Activated naive CD4-positive, alpha-beta T cell treated with anti-CD3 and anti-CD28 coated beads for 36 hours (primary cell): Measurements from ENCODE around the gene KLRF2. TPM values are rescaled to one million over a fixed set of nuclear protein-coding genes. Genes with fewer than 3 reads are reported as not detected.
A peak's percentile ranks its signal among the peaks of the same experiment; 100 is the strongest.
"Not testable (repeated sequence)": the region's sequence is repeated elsewhere in the genome, so short reads cannot be mapped to it uniquely, and the experiment has no call there.

Experiments used
- CTCF ChIA-PET: fragments of 350-600 bp; sonication (Branson Sonifier 250); formaldehyde crosslinking; loops from one replicate; lab custom pipeline; 2021; ENCODE audit warnings: antibody characterized with exemption; lab: Charles Lee
- DNase-seq: peaks from one replicate; pipeline ENCODE4 v3.0.0-alpha.2; 2020
- H3K27ac Mint-ChIP-seq: one replicate; pipeline ENCODE4 v1.8.0; 2021; ENCODE audit warnings: mild to moderate bottlenecking, mixed read lengths
- H3K27me3 Mint-ChIP-seq: one replicate; pipeline ENCODE4 v1.8.0; 2021; ENCODE audit warnings: low read depth, mixed read lengths
- H3K36me3 Mint-ChIP-seq: one replicate; pipeline ENCODE4 v1.8.0; 2021; ENCODE audit warnings: low read depth, mixed read lengths
- H3K4me1 Mint-ChIP-seq: one replicate; pipeline ENCODE4 v1.8.0; 2021; ENCODE audit warnings: low read depth, mixed read lengths
- H3K4me3 Mint-ChIP-seq: one replicate; pipeline ENCODE4 v1.8.0; 2021; ENCODE audit warnings: mild to moderate bottlenecking, moderate library complexity, mixed read lengths
- H3K9me3 Mint-ChIP-seq: one replicate; pipeline ENCODE4 v1.8.0; 2021; ENCODE audit warnings: mixed read lengths
- intact Hi-C: fragments of 100-400 bp; cut with micrococcal nuclease; formaldehyde crosslinking; loops from one replicate; pipeline ENCODE4 v1.15.1; 2023
- total RNA-seq, 2 experiments: library from RNA; stranded (reverse); gene quantifications; one replicate each; pipeline ENCODE4 v1.2.3, GENCODE V29; 2021

The KLRF2 gene
- total RNA-seq, 2 experiments from 2014 or later, result not detected

- Mint-ChIP-seq H3K27me3 (no peaks in the 10 kb centered on the region), H3K4me1 (peaks cover 33% of the 10 kb centered on the region), H3K4me3 (peak overlapping the region; percentile 91), H3K27ac (peak overlapping the region; percentile 98), H3K9me3 (peaks cover 7% of the 10 kb centered on the region), H3K36me3 (peaks cover 19% of the 10 kb centered on the region)
- CTCF ChIA-PET, result interaction anchor here (0.5 to 2.4 kb wide), 6 partner anchors 12 to 125 kb away, joined by 3 to 7 read pairs (median 3); partner anchors contain the start of gene CD69
- intact Hi-C loops, result loop anchor here (2.0 to 10.0 kb wide), 8 partner anchors 56 to 1786 kb away; partner anchors contain the start of gene MAGOHB
- DNase-seq, result no peak
Measured at GRCh38 chr12:9868311-9868801, 12.9 kb upstream of the KLRF2 start.

GRCh38 chr12:9868951-9869306 lies 12.4 kb upstream of the KLRF2 start:
- Mint-ChIP-seq H3K4me1 (peaks cover 27% of the 10 kb centered on the region), H3K4me3 (peak overlapping the region; percentile 91)
- CTCF ChIA-PET, result interaction anchor here (0.6 to 1.1 kb wide), 3 partner anchors 55 to 175 kb away, joined by 3 to 4 read pairs (median 4); no protein-coding TSS in a partner anchor

GRCh38 chr12:9869307-9870161 lies 11.8 kb upstream of the KLRF2 start, which contains the start of gene CLEC2B:
Gene CLEC2B (minus strand): TSS chr12:9869354.
- H3K36me3 Mint-ChIP-seq, result peaks cover 9% of the 10 kb centered on the region
- H3K27ac Mint-ChIP-seq, result peak within 1 kb of the TSS; percentile 98
- CTCF ChIA-PET, result interaction anchor here (0.6 to 1.1 kb wide), 3 partner anchors 56 to 176 kb away, joined by 3 to 4 read pairs (median 4); no protein-coding TSS in a partner anchor
- H3K4me3 Mint-ChIP-seq, result peak within 1 kb of the TSS; percentile 91
- intact Hi-C loops, result loop anchor here (1.0 to 10.0 kb wide), 15 partner anchors 37 to 1785 kb away; partner anchors contain the start of gene MAGOHB
- no peaks in the 10 kb centered on the region for H3K27me3 Mint-ChIP-seq
- H3K4me1 Mint-ChIP-seq, result peaks cover 22% of the 10 kb centered on the region
- peak; percentile 37 for DNase-seq
- no peaks in the 10 kb centered on the region for H3K9me3 Mint-ChIP-seq

More at GRCh38 chr12:9868951-9869306, 12.4 kb upstream of the KLRF2 start:
- H3K27me3 Mint-ChIP-seq, result no peaks in the 10 kb centered on the region
- H3K27ac Mint-ChIP-seq, result peak overlapping the region; percentile 98
- peaks cover 2% of the 10 kb centered on the region for H3K9me3 Mint-ChIP-seq
- no peak for DNase-seq
- intact Hi-C loops, result loop anchor here (1.0 to 10.0 kb wide), 15 partner anchors 37 to 1786 kb away; partner anchors contain the start of gene MAGOHB
- peaks cover 13% of the 10 kb centered on the region for H3K36me3 Mint-ChIP-seq

- H3K4me3 Mint-ChIP-seq, result peak overlapping the region; percentile 91
- peaks cover 19% of the 10 kb centered on the region for H3K4me1 Mint-ChIP-seq
- CTCF ChIA-PET, result interaction anchor here (1.1 to 2.1 kb wide), 2 partner anchors 72 to 139 kb away, joined by 3 to 7 read pairs; no protein-coding TSS in a partner anchor
- no peaks in the 10 kb centered on the region for H3K9me3 Mint-ChIP-seq
- intact Hi-C loops, result no loop called here
- DNase-seq, result peak; percentile 14
- H3K27me3 Mint-ChIP-seq, result no peaks in the 10 kb centered on the region
- H3K36me3 Mint-ChIP-seq, result peaks cover 8% of the 10 kb centered on the region
- H3K27ac Mint-ChIP-seq, result peak overlapping the region; percentile 98
Measured at GRCh38 chr12:9870286-9870866, 10.9 kb upstream of the KLRF2 start.

- Mint-ChIP-seq H3K27ac (no peak overlapping the region), H3K4me1 (peaks cover 19% of the 10 kb centered on the region), H3K9me3 (no peaks in the 10 kb centered on the region), H3K36me3 (no peaks in the 10 kb centered on the region), H3K27me3 (no peaks in the 10 kb centered on the region), H3K4me3 (no peak overlapping the region)
- DNase-seq, result no peak
- CTCF ChIA-PET, result interaction anchor here (0.6 to 2.2 kb wide), 10 partner anchors 21 to 298 kb away, joined by 3 to 11 read pairs (median 4); partner anchors contain the start of gene CLEC12B
- intact Hi-C loops, result no loop called here
Measured at GRCh38 chr12:9872162-9872561, 9.1 kb upstream of the KLRF2 start.

- CTCF ChIA-PET, result interaction anchor here (1.1 to 2.2 kb wide), 5 partner anchors 20 to 137 kb away, joined by 3 to 11 read pairs (median 4); partner anchors contain the start of gene CLEC12B
- DNase-seq, result no peak
- no peaks in the 10 kb centered on the region for H3K9me3 Mint-ChIP-seq
- H3K4me1 Mint-ChIP-seq, result peaks cover 19% of the 10 kb centered on the region
- H3K4me3 Mint-ChIP-seq, result no peak overlapping the region
- intact Hi-C loops, result no loop called here
- no peaks in the 10 kb centered on the region for H3K27me3 Mint-ChIP-seq
- H3K36me3 Mint-ChIP-seq, result no peaks in the 10 kb centered on the region
- H3K27ac Mint-ChIP-seq, result no peak overlapping the region
Measured at GRCh38 chr12:9872742-9873141, 8.5 kb upstream of the KLRF2 start.

GRCh38 chr12:9876120-9876519 lies 5.2 kb upstream of the KLRF2 start:
- H3K9me3 Mint-ChIP-seq, intact Hi-C loops, H3K36me3 Mint-ChIP-seq, H3K27me3 Mint-ChIP-seq, DNase-seq, H3K4me3 Mint-ChIP-seq, H3K27ac Mint-ChIP-seq: not testable (repeated sequence)
- CTCF ChIA-PET, result interaction anchor here (1.8 kb wide), 1 partner anchor 63 kb away, joined by 5 read pairs; no protein-coding TSS in a partner anchor
- peaks cover 12% of the 10 kb centered on the region for H3K4me1 Mint-ChIP-seq

- intact Hi-C loops, result no loop called here
- no peaks in the 10 kb centered on the region for H3K36me3 Mint-ChIP-seq
- DNase-seq, result no peak
- peaks cover 2% of the 10 kb centered on the region for H3K4me1 Mint-ChIP-seq
- H3K4me3 Mint-ChIP-seq, result no peak overlapping the region
- H3K9me3 Mint-ChIP-seq, result no peaks in the 10 kb centered on the region
- no peaks in the 10 kb centered on the region for H3K27me3 Mint-ChIP-seq
- H3K27ac Mint-ChIP-seq, result no peak overlapping the region
- CTCF ChIA-PET, result interaction anchor here (0.7 kb wide), 1 partner anchor 13 kb away, joined by 3 read pairs; no protein-coding TSS in a partner anchor
Measured at GRCh38 chr12:9880532-9881078, 684 bp upstream of the KLRF2 start.

GRCh38 chr12:9881988-9882387 lies 699 bp downstream of the KLRF2 start:
- DNase-seq, result no peak
- intact Hi-C loops, result no loop called here
- Mint-ChIP-seq H3K9me3 (no peaks in the 10 kb centered on the region), H3K4me3 (no peak overlapping the region), H3K36me3 (no peaks in the 10 kb centered on the region), H3K27ac (no peak overlapping the region), H3K4me1 (peaks cover 2% of the 10 kb centered on the region), H3K27me3 (no peaks in the 10 kb centered on the region)
- CTCF ChIA-PET, result no interaction called here

- intact Hi-C loops, result no loop called here
- CTCF ChIA-PET, result interaction anchor here (0.6 kb wide), 1 partner anchor 68 kb away, joined by 4 read pairs; no protein-coding TSS in a partner anchor
- Mint-ChIP-seq H3K27me3 (no peaks in the 10 kb centered on the region), H3K27ac (no peak overlapping the region), H3K36me3 (no peaks in the 10 kb centered on the region), H3K4me3 (no peak overlapping the region), H3K9me3 (no peaks in the 10 kb centered on the region), H3K4me1 (peaks cover 2% of the 10 kb centered on the region)
- DNase-seq, result no peak
Measured at GRCh38 chr12:9883175-9883574, 1.9 kb downstream of the KLRF2 start.

- intact Hi-C loops, result no loop called here
- Mint-ChIP-seq H3K27me3 (no peaks in the 10 kb centered on the region), H3K4me3 (no peak overlapping the region), H3K9me3 (no peaks in the 10 kb centered on the region), H3K27ac (no peak overlapping the region), H3K4me1 (peaks cover 4% of the 10 kb centered on the region), H3K36me3 (no peaks in the 10 kb centered on the region)
- no peak for DNase-seq
- CTCF ChIA-PET, result no interaction called here
Measured at GRCh38 chr12:9888665-9889273, 7.5 kb downstream of the KLRF2 start.
